Measurements from ENCODE around the gene GXYLT2. TPM values are rescaled to one million over a fixed set of nuclear protein-coding genes. Genes with fewer than 3 reads are reported as not detected.

Gene GXYLT2
- total RNA-seq, result 10 to 100 TPM in 1 of 3 donors, 1 to 10 TPM in 2; 5.3 to 12.5 (median 6.1) TPM
- long read RNA-seq, donor 1, partial matches to known transcripts, result 0 of 1 reads
- long read RNA-seq, donor 1, other reads (novel, unspliced or antisense), result 0 of 1 reads
- long read RNA-seq, donor 2, partial matches to known transcripts, result 1 of 1 reads
- long read RNA-seq, donor 2, other reads (novel, unspliced or antisense), result 0 of 1 reads

GRCh38 chr3:72887705-72888545, at the start of gene GXYLT2:
GXYLT2 (plus strand) TSS chr3:72888046; CDS start chr3:72888234, 188 bp downstream.
- H3K4me1 ChIP-seq (ENCODE audit: low read depth), result peaks cover 22% of the 10 kb centered on the region
- H3K9me3 ChIP-seq, result no peaks in the 10 kb centered on the region
- peak; percentile 73 to 78 (median 75) for DNase-seq
- TF ChIP-seq CTCF (IDR thresholded peaks at IDR 0.05), result no peak
- intact Hi-C loops (cut with DNase I, micrococcal nuclease), result no loop called here
- H3K36me3 ChIP-seq (ENCODE audit: low read depth), result no peaks in the 10 kb centered on the region
- peak; percentile 82 for ATAC-seq
- H3K4me3 ChIP-seq, result peak within 1 kb of the TSS; percentile 11

- no peaks in the 10 kb centered on the region for H3K4me1 ChIP-seq (ENCODE audit: low read depth)
- intact Hi-C loops (cut with DNase I, micrococcal nuclease), result no loop called here
- ATAC-seq, result no peak
- no peak for DNase-seq
- no peak for TF ChIP-seq CTCF (IDR thresholded peaks at IDR 0.05)
- no peaks in the 10 kb centered on the region for H3K9me3 ChIP-seq
- peaks cover 4% of the 10 kb centered on the region for H3K36me3 ChIP-seq (ENCODE audit: low read depth)
- H3K4me3 ChIP-seq, result no peak overlapping the region
Measured at GRCh38 chr3:72839057-72839456, 48.8 kb upstream of the GXYLT2 start.

- H3K9me3 ChIP-seq, result no peaks in the 10 kb centered on the region
- intact Hi-C loops (cut with DNase I, micrococcal nuclease), result no loop called here
- no peak overlapping the region for H3K4me3 ChIP-seq
- no peak for TF ChIP-seq CTCF (IDR thresholded peaks at IDR 0.05)
- DNase-seq (no peak), ATAC-seq (no peak)
- peaks cover 17% of the 10 kb centered on the region for H3K4me1 ChIP-seq (ENCODE audit: low read depth)
- peaks cover 4% of the 10 kb centered on the region for H3K36me3 ChIP-seq (ENCODE audit: low read depth)
Measured at GRCh38 chr3:72844436-72844993, 43.3 kb upstream of the GXYLT2 start.

GRCh38 chr3:72846166-72846565, 41.7 kb upstream of the GXYLT2 start:
- intact Hi-C loops (cut with DNase I, micrococcal nuclease), result no loop called here
- H3K36me3 ChIP-seq (ENCODE audit: low read depth), result no peaks in the 10 kb centered on the region
- H3K9me3 ChIP-seq, result no peaks in the 10 kb centered on the region
- ATAC-seq (no peak), DNase-seq (no peak)
- H3K4me1 ChIP-seq (ENCODE audit: low read depth), result peaks cover 18% of the 10 kb centered on the region
- no peak for TF ChIP-seq CTCF (IDR thresholded peaks at IDR 0.05)
- H3K4me3 ChIP-seq, result no peak overlapping the region

GRCh38 chr3:72847282-72847681, 40.6 kb upstream of the GXYLT2 start:
- Histone ChIP-seq H3K4me3 (no peak overlapping the region), H3K9me3 (no peaks in the 10 kb centered on the region), H3K4me1 (ENCODE audit: low read depth) (peaks cover 18% of the 10 kb centered on the region), H3K36me3 (ENCODE audit: low read depth) (no peaks in the 10 kb centered on the region)
- no peak for DNase-seq
- intact Hi-C loops (cut with DNase I, micrococcal nuclease), result no loop called here
- no peak for ATAC-seq
- no peak for TF ChIP-seq CTCF (IDR thresholded peaks at IDR 0.05)
